GM20431 (cell line): ENCODE data around the gene PRKAR2B.
"Not testable (repeated sequence)": the region's sequence is repeated elsewhere in the genome, so short reads cannot be mapped to it uniquely, and the experiment has no call there.

Experiments
- in situ Hi-C: fragments of 300-500 bp; cut with MseI, MboI; formaldehyde crosslinking; loops from one replicate; pipeline ENCODE4 v1.15.0; 2020; ENCODE audit warnings: low sequenced_read_pairs; ENCODE audit not compliant: unreplicated experiment

PRKAR2B gene

GRCh38 chr7:107072133-107072532 is 27.6 kb downstream of the PRKAR2B start:
- in situ Hi-C loops = no loop called here

GRCh38 chr7:107075863-107076574 is 31.5 kb downstream of the PRKAR2B start:
- in situ Hi-C loops = no loop called here

- in situ Hi-C loops = no loop called here
Measured at GRCh38 chr7:107076781-107077698, 32.5 kb downstream of the PRKAR2B start.

GRCh38 chr7:107077699-107078516 is 33.4 kb downstream of the PRKAR2B start:
- in situ Hi-C loops = no loop called here

- in situ Hi-C loops = no loop called here
Measured at GRCh38 chr7:107078517-107078966, 34.0 kb downstream of the PRKAR2B start.

- in situ Hi-C loops = no loop called here
Measured at GRCh38 chr7:107079212-107079940, 34.9 kb downstream of the PRKAR2B start.

GRCh38 chr7:107080099-107080505 is 35.6 kb downstream of the PRKAR2B start:
- in situ Hi-C loops = no loop called here

GRCh38 chr7:107080533-107080932 is 36.0 kb downstream of the PRKAR2B start:
- in situ Hi-C loops = no loop called here

- in situ Hi-C loops = no loop called here
Measured at GRCh38 chr7:107085180-107085579, 40.7 kb downstream of the PRKAR2B start.

- in situ Hi-C loops = no loop called here
Measured at GRCh38 chr7:107089627-107090026, 45.1 kb downstream of the PRKAR2B start.

GRCh38 chr7:107090457-107090856 is 46.0 kb downstream of the PRKAR2B start:
- in situ Hi-C loops = no loop called here

GRCh38 chr7:107091306-107091705 is 46.8 kb downstream of the PRKAR2B start:
- in situ Hi-C loops = no loop called here

GRCh38 chr7:107093671-107094070 is 49.2 kb downstream of the PRKAR2B start:
- in situ Hi-C loops = not testable (repeated sequence)

GRCh38 chr7:107099154-107099553 is 54.6 kb downstream of the PRKAR2B start:
- in situ Hi-C loops = not testable (repeated sequence)

- in situ Hi-C loops = no loop called here
Measured at GRCh38 chr7:107100824-107101223, 56.3 kb downstream of the PRKAR2B start.

- in situ Hi-C loops = no loop called here
Measured at GRCh38 chr7:107103369-107103768, 58.9 kb downstream of the PRKAR2B start.

GRCh38 chr7:107104801-107105200 is 60.3 kb downstream of the PRKAR2B start:
- in situ Hi-C loops = no loop called here

- in situ Hi-C loops = no loop called here
Measured at GRCh38 chr7:107105591-107106245, 61.2 kb downstream of the PRKAR2B start.

GRCh38 chr7:107108793-107109371 is 64.4 kb downstream of the PRKAR2B start:
- in situ Hi-C loops = no loop called here
